Activated naive CD4-positive, alpha-beta T cell treated with anti-CD3 and anti-CD28 coated beads, Interleukin-2, amount 10 ng/mL, durations not matched to agents 7 days and 5 days (primary cell): Measurements from ENCODE around the gene GAREM2.

Source experiments
- CTCF ChIA-PET: fragments of 350-600 bp; sonication (Branson Sonifier 250); formaldehyde crosslinking; loops from one replicate; lab custom pipeline; 2021; ENCODE audit warnings: antibody characterized with exemption; lab: Charles Lee
- DNase-seq: peaks from one replicate; pipeline ENCODE4 v3.0.0-alpha.2; 2020
- H3K27ac Mint-ChIP-seq: one replicate; pipeline ENCODE4 v1.8.0; 2021; ENCODE audit warnings: mild to moderate bottlenecking, moderate library complexity, mixed read lengths
- H3K27me3 Mint-ChIP-seq: one replicate; pipeline ENCODE4 v1.8.0; 2021; ENCODE audit warnings: mild to moderate bottlenecking, mixed read lengths
- H3K36me3 Mint-ChIP-seq: one replicate; pipeline ENCODE4 v1.8.0; 2021; ENCODE audit warnings: mixed read lengths
- H3K4me1 Mint-ChIP-seq: one replicate; pipeline ENCODE4 v1.8.0; 2021; ENCODE audit warnings: mixed read lengths
- H3K4me3 Mint-ChIP-seq: one replicate; pipeline ENCODE4 v1.8.0; 2021; ENCODE audit warnings: mild to moderate bottlenecking, moderate library complexity, mixed read lengths
- H3K9me3 Mint-ChIP-seq: one replicate; pipeline ENCODE4 v1.8.0; 2021; ENCODE audit warnings: mixed read lengths

Gene GAREM2

DNA sequence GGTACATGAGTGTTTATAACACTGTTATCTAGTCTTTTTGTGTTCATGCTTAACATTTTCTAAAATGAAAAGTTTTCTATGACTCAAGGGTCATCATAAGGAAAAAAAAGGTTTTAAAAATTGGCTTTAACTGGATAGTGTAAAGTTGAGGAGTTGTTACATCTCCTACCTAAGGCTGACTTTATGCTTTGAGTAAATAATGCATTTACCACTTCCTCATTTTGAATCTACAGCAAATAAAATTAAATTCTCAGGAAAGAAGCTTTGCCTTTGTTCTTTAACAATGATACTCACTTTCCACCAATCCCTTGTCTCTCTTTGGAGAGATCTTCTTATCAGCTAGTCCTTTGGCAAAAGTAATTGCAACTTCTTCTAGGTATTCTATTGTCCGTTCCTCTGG, 41.9 kb downstream of the GAREM2 start:
- no peaks in the 10 kb centered on the region for H3K27me3 Mint-ChIP-seq
- H3K9me3 Mint-ChIP-seq: no peaks in the 10 kb centered on the region
- no peak for DNase-seq
- peaks cover 58% of the 10 kb centered on the region for H3K36me3 Mint-ChIP-seq
- no peak overlapping the region for H3K4me3 Mint-ChIP-seq
- no peaks in the 10 kb centered on the region for H3K4me1 Mint-ChIP-seq
- CTCF ChIA-PET: no interaction called here
- H3K27ac Mint-ChIP-seq: no peak overlapping the region

DNA sequence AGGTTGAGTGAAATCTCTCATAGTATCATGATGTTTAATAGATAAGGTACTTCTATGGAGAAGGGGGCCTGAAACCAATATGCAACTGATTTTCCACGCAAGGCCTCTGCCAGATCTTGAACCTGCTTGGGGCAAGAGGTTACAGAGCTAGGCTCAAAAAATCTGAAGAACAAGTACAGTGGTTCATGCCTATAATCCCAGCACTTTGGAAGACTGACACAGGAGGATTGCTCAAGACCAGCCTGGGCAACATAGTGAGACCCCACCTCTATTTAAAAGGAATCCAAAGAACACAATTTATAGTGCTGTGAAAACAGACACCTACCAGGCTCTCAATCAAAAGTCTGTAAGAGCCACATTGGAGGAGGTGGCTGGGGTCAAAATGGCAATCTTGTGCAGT, 42.9 kb downstream of the GAREM2 start:
- CTCF ChIA-PET: no interaction called here
- Mint-ChIP-seq H3K9me3 (no peaks in the 10 kb centered on the region), H3K4me3 (no peak overlapping the region), H3K36me3 (peaks cover 61% of the 10 kb centered on the region), H3K27ac (no peak overlapping the region), H3K4me1 (no peaks in the 10 kb centered on the region), H3K27me3 (no peaks in the 10 kb centered on the region)
- no peak for DNase-seq

DNA sequence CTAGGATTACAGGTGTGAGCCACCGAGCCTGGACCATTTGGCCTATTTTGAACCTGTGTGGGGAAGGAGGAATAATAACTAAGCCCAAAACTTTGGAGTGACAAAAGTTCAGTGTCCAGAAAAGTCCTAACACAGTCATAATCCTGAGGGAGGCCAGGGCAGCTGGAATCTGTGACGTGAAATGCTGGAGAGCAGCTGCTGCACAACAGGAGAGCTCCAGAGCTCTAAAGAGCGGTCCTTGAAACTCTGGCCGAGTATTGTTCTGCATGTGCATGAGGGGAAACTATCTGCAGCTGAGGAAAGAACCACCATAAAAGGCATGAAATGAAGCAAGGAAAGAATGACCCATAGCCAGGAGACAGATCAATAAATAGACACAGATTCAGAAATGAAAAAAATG, 43.7 kb downstream of the GAREM2 start:
- H3K4me3 Mint-ChIP-seq: no peak overlapping the region
- H3K9me3 Mint-ChIP-seq: no peaks in the 10 kb centered on the region

DNA sequence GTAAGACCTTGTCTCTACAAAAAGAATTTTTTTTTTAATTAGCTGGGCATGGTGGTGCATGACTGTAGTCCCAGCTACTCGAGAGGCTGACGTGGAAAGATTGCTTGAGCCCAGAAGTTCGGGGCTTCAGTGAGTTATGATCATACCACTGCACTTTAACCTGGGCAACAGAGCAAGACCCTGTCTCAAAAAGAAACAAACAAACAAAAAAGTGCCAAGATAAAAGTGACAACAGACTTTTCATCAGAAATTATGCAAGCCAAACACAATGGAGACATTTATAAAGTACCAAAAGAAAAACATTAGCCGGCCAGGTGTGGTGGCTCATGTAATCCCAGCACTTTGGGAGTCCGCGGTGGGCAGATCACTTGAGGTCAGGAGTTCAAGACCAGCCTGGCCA, 44.8 kb downstream of the GAREM2 start:
- Mint-ChIP-seq H3K9me3 (no peaks in the 10 kb centered on the region), H3K4me1 (no peaks in the 10 kb centered on the region), H3K4me3 (no peak overlapping the region), H3K27me3 (no peaks in the 10 kb centered on the region), H3K36me3 (peaks cover 53% of the 10 kb centered on the region), H3K27ac (no peak overlapping the region)
- CTCF ChIA-PET: interaction anchor here (0.6 kb wide), 1 partner anchor 192 kb away, joined by 3 read pairs; no protein-coding TSS in a partner anchor
- no peak for DNase-seq

More for the DNA sequence above, 43.7 kb downstream of the GAREM2 start:
- no peaks in the 10 kb centered on the region for H3K27me3 Mint-ChIP-seq
- H3K27ac Mint-ChIP-seq: no peak overlapping the region
- CTCF ChIA-PET: interaction anchor here (0.7 kb wide), 1 partner anchor 650 kb away, joined by 3 read pairs; no protein-coding TSS in a partner anchor
- DNase-seq: no peak
- peaks cover 59% of the 10 kb centered on the region for H3K36me3 Mint-ChIP-seq
- H3K4me1 Mint-ChIP-seq: no peaks in the 10 kb centered on the region

DNA sequence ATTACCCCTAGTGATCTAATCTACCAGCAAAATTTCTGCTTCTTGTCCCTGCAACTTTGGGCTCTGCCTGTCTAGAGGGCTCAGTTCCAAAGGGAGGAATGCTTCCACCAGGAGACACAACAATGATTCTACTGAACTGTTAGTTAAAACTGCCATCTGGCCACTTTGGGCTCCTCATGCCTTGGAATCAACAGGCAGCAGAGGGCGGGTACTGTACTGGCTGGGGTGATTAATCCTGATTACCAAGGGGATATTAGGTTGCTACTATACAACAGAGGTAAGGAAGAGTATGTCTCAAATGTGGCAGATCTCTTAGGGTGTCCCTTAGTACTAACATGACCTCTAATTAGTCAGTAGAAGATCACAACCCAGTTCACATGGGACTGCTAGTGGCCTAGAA, 50.1 kb downstream of the GAREM2 start:
- Mint-ChIP-seq H3K4me1 (no peaks in the 10 kb centered on the region), H3K9me3 (peaks cover 2% of the 10 kb centered on the region), H3K27ac (no peak overlapping the region), H3K36me3 (peaks cover 43% of the 10 kb centered on the region), H3K4me3 (no peak overlapping the region), H3K27me3 (no peaks in the 10 kb centered on the region)
- CTCF ChIA-PET: interaction anchor here (0.6 kb wide), 1 partner anchor 199 kb away, joined by 3 read pairs; no protein-coding TSS in a partner anchor
- DNase-seq: no peak

DNA sequence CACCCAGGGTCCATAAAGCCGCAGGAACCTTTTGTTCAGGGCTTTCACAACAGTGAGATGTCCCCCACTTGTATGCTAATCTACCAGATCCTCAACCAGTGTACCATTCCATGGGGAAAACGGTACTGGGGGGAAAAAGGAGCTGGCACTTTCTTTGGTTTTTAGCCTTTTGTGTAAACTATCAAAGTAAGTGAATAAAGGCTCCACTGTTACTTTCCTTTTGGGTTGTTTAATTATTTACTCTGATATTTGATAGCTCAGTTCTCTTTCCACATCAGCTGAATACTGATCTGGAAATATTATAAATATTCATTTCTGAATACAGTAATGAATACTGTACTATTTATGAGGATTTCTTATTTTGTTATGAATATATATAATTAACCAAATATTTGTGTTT, 51.2 kb downstream of the GAREM2 start:
- Mint-ChIP-seq H3K36me3 (peaks cover 47% of the 10 kb centered on the region), H3K27me3 (no peaks in the 10 kb centered on the region), H3K4me1 (no peaks in the 10 kb centered on the region), H3K9me3 (peaks cover 2% of the 10 kb centered on the region), H3K27ac (no peak overlapping the region), H3K4me3 (no peak overlapping the region)
- CTCF ChIA-PET: no interaction called here
- DNase-seq: no peak

DNA sequence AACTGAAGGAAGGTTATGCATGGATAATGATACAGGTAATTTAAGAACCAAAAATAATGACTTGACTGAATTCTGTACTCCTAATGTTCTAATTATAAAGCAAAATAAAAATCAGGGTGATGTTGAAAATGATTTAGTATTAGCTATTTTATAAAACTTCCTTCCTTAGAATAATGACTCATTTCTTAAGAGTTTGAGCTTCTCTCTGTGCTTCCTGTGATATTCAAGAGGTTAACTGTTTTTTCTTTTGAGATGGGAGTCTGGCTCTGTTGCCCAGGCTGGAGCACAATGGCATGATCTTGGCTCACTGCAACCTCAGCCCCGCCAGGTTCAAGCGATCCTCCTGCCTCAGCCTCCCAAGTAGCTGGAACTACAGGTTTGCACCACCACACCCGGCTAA, 56.7 kb downstream of the GAREM2 start:
- Mint-ChIP-seq H3K27me3 (no peaks in the 10 kb centered on the region), H3K27ac (no peak overlapping the region), H3K4me1 (no peaks in the 10 kb centered on the region), H3K36me3 (peaks cover 63% of the 10 kb centered on the region), H3K9me3 (peaks cover 2% of the 10 kb centered on the region), H3K4me3 (no peak overlapping the region)
- DNase-seq: no peak
- CTCF ChIA-PET: no interaction called here

DNA sequence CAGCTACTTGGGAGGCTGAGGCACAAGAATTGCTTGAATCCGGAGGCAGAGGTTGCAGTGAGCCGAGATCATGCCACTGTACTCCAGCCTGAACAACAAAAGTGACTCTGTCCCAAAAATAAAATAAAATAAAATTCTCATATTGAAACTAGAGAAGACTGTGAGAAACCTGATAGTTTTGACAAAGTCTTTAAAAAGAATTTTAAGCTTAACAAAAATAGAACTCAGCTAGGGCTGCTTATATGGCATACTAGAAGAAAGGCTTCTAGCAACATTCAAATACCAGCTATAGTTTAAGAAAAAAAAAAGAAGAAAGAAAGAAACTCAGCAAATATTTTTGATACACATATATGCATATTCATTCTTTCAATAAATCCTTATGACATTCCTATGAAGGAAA, 57.9 kb downstream of the GAREM2 start:
- Mint-ChIP-seq H3K27ac (no peak overlapping the region), H3K36me3 (peaks cover 64% of the 10 kb centered on the region), H3K4me1 (no peaks in the 10 kb centered on the region), H3K4me3 (no peak overlapping the region), H3K27me3 (no peaks in the 10 kb centered on the region), H3K9me3 (peaks cover 2% of the 10 kb centered on the region)
- DNase-seq: no peak
- CTCF ChIA-PET: no interaction called here

DNA sequence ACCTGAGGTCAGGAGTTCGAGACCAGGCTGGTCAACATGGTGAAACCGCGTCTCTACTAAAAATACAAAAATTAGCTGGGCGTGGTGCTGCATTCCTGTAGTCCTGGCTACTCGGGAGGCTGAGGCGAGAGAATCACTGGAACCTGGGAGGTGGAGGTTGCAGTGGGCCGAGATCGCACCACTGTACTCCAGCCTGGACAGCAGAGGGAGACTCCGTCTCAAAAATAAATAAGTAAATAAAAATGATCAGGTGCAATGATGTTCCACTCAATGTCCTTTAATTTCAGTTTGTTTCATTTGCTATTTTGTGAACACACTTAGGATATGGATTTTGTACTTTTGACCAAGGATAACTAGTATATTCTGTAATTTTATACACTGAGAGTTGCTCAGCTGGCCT, 62.2 kb downstream of the GAREM2 start:
- H3K4me1 Mint-ChIP-seq: peaks cover under 1% of the 10 kb centered on the region
- peaks cover 36% of the 10 kb centered on the region for H3K36me3 Mint-ChIP-seq
- CTCF ChIA-PET: interaction anchor here (0.7 kb wide), 2 partner anchors 100 to 330 kb away, joined by 3 read pairs; no protein-coding TSS in a partner anchor
- H3K27ac Mint-ChIP-seq: no peak overlapping the region
- no peaks in the 10 kb centered on the region for H3K9me3 Mint-ChIP-seq
- no peak for DNase-seq
- H3K4me3 Mint-ChIP-seq: no peak overlapping the region
- H3K27me3 Mint-ChIP-seq: no peaks in the 10 kb centered on the region

DNA sequence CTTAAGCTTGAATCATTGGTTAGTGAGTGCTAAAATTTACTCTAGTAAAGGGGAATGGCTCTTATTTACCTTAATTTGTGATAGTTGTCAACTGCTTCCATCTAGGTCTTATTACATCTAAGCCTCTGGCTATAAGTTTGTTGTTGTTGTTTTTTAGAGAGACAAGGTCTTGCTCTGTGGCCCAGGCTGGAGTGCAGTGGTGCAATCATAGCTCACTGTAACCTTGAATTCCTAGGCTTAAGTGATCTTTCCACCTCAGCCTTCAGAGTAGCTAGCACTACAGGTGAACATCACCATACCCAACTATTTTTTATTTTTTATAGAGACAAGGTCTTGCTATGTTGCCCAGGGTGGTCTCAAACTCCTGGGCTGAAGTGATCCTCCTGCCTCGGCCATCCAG, 65.0 kb downstream of the GAREM2 start:
- CTCF ChIA-PET: no interaction called here
- peaks cover 26% of the 10 kb centered on the region for H3K36me3 Mint-ChIP-seq
- H3K4me3 Mint-ChIP-seq: no peak overlapping the region
- no peak overlapping the region for H3K27ac Mint-ChIP-seq
- no peaks in the 10 kb centered on the region for H3K27me3 Mint-ChIP-seq
- H3K4me1 Mint-ChIP-seq: peaks cover 19% of the 10 kb centered on the region
- DNase-seq: no peak
- no peaks in the 10 kb centered on the region for H3K9me3 Mint-ChIP-seq

DNA sequence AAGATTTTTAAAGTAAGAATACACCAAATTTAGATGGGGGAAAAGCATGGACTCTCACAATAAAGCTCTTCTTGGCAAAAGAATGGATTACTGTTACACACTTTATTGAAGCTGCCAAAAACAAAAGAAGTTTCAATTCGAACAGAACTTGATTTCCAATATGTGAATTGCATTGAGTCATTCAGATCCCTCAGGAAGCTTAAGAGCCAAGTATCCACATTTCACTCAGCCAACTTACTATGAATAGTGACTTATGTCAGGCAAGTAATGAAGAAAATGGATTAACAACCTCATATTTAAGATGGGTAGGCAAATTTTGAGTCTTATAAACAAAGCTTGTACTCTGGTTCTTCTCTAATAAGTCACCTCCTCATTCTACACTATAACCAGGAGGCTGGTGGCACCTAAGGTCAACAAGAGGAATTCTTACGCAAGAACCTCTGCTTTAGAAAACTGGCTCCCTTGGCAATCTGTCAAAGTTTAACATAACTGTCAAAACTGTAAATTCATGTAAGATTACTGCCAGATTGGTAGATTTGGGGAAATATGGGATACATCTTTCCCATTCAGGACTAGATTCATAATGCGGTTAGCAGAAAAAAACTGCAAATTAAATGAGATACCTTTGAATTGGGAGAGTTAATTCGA, 65.5 kb downstream of the GAREM2 start:
- H3K27me3 Mint-ChIP-seq: no peaks in the 10 kb centered on the region
- no peak for DNase-seq
- no peak overlapping the region for H3K4me3 Mint-ChIP-seq
- H3K27ac Mint-ChIP-seq: no peak overlapping the region
- CTCF ChIA-PET: no interaction called here
- H3K36me3 Mint-ChIP-seq: peaks cover 25% of the 10 kb centered on the region
- H3K4me1 Mint-ChIP-seq: peaks cover 25% of the 10 kb centered on the region
- H3K9me3 Mint-ChIP-seq: no peaks in the 10 kb centered on the region
